Liver (tissue), 3 donors: ENCODE measurements around the gene INPP5J.

Experiments
- ATF3 ChIP-seq: IDR thresholded peaks from 2 replicates; pipeline ENCODE4 v1.6.1; 2016; ENCODE audit warnings: antibody characterized with exemption
- CTCF ChIP-seq: fragments of 150-350 bp; IDR thresholded peaks from 2 replicates; pipeline ENCODE4 v1.5.1; 2017; ENCODE audit warnings: improper control_type of control experiment, low read depth, low read length; ENCODE audit not compliant: missing input control
- GABPA ChIP-seq, 2 donors: IDR thresholded peaks in 1 of 2; conservative IDR thresholded peaks in 1 of 2; 2 replicates each; pipeline ENCODE4 v1.6.1; 2016; ENCODE audit warnings: antibody characterized with exemption in 2 of 2, mild to moderate bottlenecking in 1 of 2, moderate library complexity in 1 of 2
- HNF4A ChIP-seq, 2 donors: conservative IDR thresholded peaks; 2 replicates each; pipeline ENCODE4 v1.6.1; 2016; ENCODE audit warnings: antibody characterized with exemption in 2 of 2, mild to moderate bottlenecking in 2 of 2
- MAX ChIP-seq: IDR thresholded peaks from 2 replicates; pipeline ENCODE4 v1.6.1; 2016; ENCODE audit warnings: antibody characterized with exemption
- RAD21 ChIP-seq, 2 donors: IDR thresholded peaks; 2 replicates each; pipeline ENCODE4 v1.6.1; 2016; ENCODE audit warnings: antibody characterized with exemption in 2 of 2, mild to moderate bottlenecking in 2 of 2
- REST ChIP-seq: IDR thresholded peaks from 2 replicates; pipeline ENCODE4 v1.6.1; 2016; ENCODE audit warnings: antibody characterized with exemption, mild to moderate bottlenecking
- SP1 ChIP-seq: IDR thresholded peaks from 2 replicates; pipeline ENCODE4 v1.6.1; 2018; ENCODE audit warnings: antibody characterized with exemption, mild to moderate bottlenecking
- YY1 ChIP-seq: IDR thresholded peaks from 2 replicates; pipeline ENCODE4 v1.6.1; 2016; ENCODE audit warnings: antibody characterized with exemption, mild to moderate bottlenecking
- donor health status: healthy.
- donor health status: healthy.

GRCh38 chr22:31122196-31122531, 602 bp upstream of the INPP5J start:
- no peak for TF ChIP-seq CTCF
- no peak for TF ChIP-seq MAX
- no peak for TF ChIP-seq REST
- no peak for TF ChIP-seq RAD21 (IDR thresholded peaks at IDR 0.05)
- TF ChIP-seq GABPA (IDR thresholded peaks at IDR 0.05 in 1 of 2, conservative IDR thresholded peaks at IDR 0.05 in 1 of 2): no peak
- no peak for TF ChIP-seq ATF3
- no peak for TF ChIP-seq SP1
- no peak for TF ChIP-seq YY1
- no peak for TF ChIP-seq HNF4A (conservative IDR thresholded peaks at IDR 0.05)
